Measurements from ENCODE around the gene ADTRP. TPM values are rescaled to one million over a fixed set of nuclear protein-coding genes. Genes with fewer than 3 reads are reported as not detected.

The ADTRP gene
- total RNA-seq, 3 donors from 2014 or later: 68.5 to 239 (median 91.9) TPM

DNA sequence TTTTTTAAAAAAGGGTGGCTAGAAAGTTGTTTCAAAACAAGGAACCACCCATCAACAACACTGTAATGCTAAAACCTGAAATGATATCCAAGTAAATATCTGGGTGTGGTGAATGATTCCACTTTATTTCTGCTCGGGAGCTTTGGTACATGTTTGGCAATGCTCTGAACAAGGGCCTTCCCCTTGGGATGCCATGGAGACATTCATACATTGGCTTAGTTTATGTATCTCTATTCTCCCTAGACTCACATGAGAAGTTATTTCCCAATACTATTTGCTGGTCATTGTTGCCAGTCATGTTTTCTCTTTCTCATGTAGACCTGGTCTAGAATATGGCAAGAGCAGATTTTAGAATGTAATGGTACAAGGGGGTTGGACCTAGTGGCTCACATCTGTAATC is 22.9 kb downstream of the ADTRP start:
- intact Hi-C loops (cut with DNase I, micrococcal nuclease): no loop called here
- Histone ChIP-seq H3K4me3 (no peak overlapping the region), H3K9me3 (no peaks in the 10 kb centered on the region), H3K4me1 (ENCODE audit: low read depth) (peaks cover 10% of the 10 kb centered on the region), H3K36me3 (ENCODE audit: low read depth) (no peaks in the 10 kb centered on the region)
- ATAC-seq (no peak), DNase-seq (no peak)
- TF ChIP-seq, protein P1, sequence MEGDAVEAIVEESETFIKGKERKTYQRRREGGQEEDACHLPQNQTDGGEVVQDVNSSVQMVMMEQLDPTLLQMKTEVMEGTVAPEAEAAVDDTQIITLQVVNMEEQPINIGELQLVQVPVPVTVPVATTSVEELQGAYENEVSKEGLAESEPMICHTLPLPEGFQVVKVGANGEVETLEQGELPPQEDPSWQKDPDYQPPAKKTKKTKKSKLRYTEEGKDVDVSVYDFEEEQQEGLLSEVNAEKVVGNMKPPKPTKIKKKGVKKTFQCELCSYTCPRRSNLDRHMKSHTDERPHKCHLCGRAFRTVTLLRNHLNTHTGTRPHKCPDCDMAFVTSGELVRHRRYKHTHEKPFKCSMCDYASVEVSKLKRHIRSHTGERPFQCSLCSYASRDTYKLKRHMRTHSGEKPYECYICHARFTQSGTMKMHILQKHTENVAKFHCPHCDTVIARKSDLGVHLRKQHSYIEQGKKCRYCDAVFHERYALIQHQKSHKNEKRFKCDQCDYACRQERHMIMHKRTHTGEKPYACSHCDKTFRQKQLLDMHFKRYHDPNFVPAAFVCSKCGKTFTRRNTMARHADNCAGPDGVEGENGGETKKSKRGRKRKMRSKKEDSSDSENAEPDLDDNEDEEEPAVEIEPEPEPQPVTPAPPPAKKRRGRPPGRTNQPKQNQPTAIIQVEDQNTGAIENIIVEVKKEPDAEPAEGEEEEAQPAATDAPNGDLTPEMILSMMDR (IDR thresholded peaks at IDR 0.05): no peak

DNA sequence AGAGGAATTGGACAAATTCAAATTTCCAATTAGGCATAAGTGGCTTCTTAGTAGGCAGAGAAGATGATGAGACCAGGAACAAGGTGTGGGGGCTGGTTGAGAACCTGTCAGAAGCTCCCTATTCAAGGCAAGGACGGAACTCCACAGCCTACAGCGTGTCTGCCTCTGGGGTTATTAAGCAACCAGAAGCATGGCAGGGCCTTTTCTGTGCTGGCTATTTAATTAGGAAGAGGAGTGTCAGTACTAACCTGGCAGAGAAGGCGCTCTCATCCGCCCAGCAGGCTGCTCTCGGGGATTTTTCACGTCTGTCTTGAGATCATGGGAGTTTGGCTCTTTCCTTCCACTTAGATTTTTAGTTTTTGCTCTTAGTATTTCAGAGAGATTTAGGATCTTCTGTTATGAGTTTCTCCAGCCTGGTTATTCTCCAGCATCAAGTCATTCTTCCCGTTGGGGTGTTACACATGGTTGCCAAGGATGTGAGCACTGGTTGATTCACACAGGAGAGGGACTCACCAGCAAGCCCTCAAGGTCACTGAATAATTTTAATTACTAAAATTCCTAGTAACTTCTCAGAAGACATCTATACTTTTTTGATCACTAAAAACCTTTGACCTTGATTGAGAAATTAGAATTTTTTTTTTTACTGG is 23.9 kb downstream of the ADTRP start:
- Histone ChIP-seq H3K4me1 (ENCODE audit: low read depth) (peaks cover 9% of the 10 kb centered on the region), H3K9me3 (no peaks in the 10 kb centered on the region), H3K36me3 (ENCODE audit: low read depth) (no peaks in the 10 kb centered on the region), H3K4me3 (no peak overlapping the region)
- intact Hi-C loops (cut with DNase I, micrococcal nuclease): no loop called here
- no peak for DNase-seq
- ATAC-seq: no peak
- TF ChIP-seq, protein P1 (IDR thresholded peaks at IDR 0.05): no peak

DNA sequence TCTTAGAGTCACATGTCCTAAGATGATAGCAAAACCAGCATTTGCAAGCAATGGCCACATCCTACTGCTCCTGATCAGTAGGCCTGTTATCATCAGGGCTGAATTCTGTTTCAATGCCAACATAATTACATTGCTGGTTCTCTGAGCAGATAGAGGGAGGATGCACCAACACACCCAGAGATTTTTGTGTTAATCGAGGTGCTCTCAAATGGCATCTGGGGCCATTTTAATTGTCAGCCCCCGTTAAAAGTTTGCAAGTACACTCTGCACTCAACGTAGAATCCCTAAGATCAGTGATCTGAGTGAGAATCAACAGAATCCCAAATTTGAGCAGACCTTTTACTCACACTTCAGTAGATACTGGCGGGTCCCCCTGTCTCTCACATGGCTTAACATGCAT is 24.8 kb downstream of the ADTRP start:
- H3K9me3 ChIP-seq: no peaks in the 10 kb centered on the region
- intact Hi-C loops (cut with DNase I, micrococcal nuclease): no loop called here
- TF ChIP-seq, protein P1 (IDR thresholded peaks at IDR 0.05): no peak
- peaks cover 14% of the 10 kb centered on the region for H3K4me1 ChIP-seq (ENCODE audit: low read depth)
- no peaks in the 10 kb centered on the region for H3K36me3 ChIP-seq (ENCODE audit: low read depth)
- ATAC-seq: no peak
- DNase-seq: no peak
- H3K4me3 ChIP-seq: no peak overlapping the region

DNA sequence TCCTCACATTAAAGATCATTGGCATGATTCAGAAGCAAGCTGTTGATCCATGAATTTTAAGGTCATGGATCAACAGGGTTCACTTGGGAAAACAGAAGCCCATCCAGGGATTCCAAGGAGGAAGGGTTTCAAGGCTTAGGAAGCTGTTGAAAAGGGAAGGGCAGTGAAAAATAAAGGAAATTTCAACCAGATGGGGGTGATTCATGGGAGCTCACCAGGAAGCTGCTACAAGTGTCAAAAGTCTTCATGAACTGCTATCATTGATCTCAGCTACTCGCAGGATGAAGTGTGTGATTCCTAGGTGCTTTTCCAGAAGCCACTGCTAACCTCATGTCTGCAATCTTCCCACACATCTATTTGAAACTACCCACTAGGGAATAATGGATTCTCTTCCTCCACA is 26.2 kb downstream of the ADTRP start:
- Histone ChIP-seq H3K9me3 (no peaks in the 10 kb centered on the region), H3K36me3 (ENCODE audit: low read depth) (no peaks in the 10 kb centered on the region), H3K4me3 (no peak overlapping the region), H3K4me1 (ENCODE audit: low read depth) (peaks cover 14% of the 10 kb centered on the region)
- intact Hi-C loops (cut with DNase I, micrococcal nuclease): no loop called here
- TF ChIP-seq, protein P1 (IDR thresholded peaks at IDR 0.05): no peak
- no peak for ATAC-seq
- DNase-seq: no peak

DNA sequence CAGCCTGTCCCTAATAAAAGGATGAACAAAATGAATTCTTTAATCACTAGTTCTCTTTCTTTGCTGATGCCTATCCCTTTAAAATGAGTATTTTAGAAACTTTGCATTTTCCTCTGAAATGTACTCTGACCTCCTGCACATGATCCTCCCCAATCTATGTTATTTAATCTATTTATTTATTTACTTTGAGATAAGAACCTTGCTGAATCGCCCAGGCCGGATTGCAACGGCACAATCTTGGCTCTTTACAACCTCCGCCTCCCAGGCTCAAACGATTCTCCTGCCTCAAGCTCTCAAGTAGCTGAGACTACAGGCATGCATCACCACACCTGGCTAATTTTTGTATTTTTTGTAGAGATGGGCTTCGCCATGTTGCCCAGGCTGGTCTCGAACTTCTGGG is 27.9 kb downstream of the ADTRP start:
- Histone ChIP-seq H3K4me3 (no peak overlapping the region), H3K9me3 (no peaks in the 10 kb centered on the region), H3K4me1 (ENCODE audit: low read depth) (peaks cover 14% of the 10 kb centered on the region), H3K36me3 (ENCODE audit: low read depth) (no peaks in the 10 kb centered on the region)
- ATAC-seq (peak; percentile 93), DNase-seq (peak in 2 of 3 donors; percentile 59 to 68)
- TF ChIP-seq, protein P1 (IDR thresholded peaks at IDR 0.05): no peak
- intact Hi-C loops (cut with DNase I, micrococcal nuclease): no loop called here
